Fibroblast of upper back skin (primary cell): ENCODE results near the gene BANP.
"Not testable (repeated sequence)": the region's sequence is repeated elsewhere in the genome, so short reads cannot be mapped to it uniquely, and the experiment has no call there.

Experiments
- DNase-seq: peaks from one replicate; pipeline ENCODE4 v3.0.0-alpha.2; 2013

Gene BANP

GRCh38 chr16:88067530-88068411, 116.5 kb downstream of the BANP start:
- no peak for DNase-seq

DNA sequence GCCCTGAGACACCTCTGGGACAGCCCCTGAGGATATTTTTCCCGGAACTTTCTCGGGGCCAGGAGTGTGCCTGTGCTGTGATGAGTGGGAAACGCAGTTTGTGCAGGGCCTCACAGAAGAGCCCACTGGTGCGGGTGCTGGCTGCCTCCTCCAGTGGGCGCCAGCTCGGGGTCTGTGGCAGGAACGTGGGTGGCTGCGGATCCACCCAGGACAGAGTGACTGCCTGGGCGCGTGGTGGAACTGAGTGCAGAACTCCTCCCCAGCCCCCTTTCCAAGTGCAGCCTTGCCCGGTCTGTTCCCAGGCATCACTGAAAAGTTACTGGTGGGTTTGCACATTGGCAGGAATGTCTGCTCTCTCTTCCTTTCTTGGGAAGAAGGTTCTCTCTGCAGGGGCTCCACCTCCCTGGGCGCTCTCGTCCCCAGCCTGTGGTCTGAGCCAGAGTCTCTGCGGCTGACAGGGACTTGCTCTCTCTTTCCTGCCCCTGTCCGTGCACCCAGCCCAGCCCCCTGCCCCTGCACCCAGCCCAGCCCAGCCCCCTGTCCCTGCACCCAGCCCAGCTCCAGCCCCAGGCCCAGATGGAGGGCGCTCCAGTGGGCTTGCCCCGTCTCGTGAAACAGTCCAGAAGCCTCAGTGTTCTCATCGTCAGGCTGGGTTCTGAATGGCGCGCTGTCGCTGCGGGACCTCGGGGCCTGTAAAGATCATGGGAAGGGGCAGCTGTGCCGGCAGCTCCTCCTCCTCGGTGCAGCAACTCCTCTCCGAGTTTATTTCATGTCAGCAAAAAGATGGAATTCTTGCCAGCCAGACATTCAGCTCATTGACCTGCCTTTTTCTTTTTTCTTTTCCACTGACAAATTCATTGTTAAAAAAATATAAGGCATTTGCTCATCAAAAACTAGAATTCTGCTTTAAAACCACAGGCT, 117.5 kb downstream of the BANP start:
- DNase-seq, result no peak

GRCh38 chr16:88069397-88070168, 118.3 kb downstream of the BANP start:
- no peak for DNase-seq

- no peak for DNase-seq
These were observed 119.1 kb downstream of the BANP start for GRCh38 chr16:88070341-88070740.

DNA sequence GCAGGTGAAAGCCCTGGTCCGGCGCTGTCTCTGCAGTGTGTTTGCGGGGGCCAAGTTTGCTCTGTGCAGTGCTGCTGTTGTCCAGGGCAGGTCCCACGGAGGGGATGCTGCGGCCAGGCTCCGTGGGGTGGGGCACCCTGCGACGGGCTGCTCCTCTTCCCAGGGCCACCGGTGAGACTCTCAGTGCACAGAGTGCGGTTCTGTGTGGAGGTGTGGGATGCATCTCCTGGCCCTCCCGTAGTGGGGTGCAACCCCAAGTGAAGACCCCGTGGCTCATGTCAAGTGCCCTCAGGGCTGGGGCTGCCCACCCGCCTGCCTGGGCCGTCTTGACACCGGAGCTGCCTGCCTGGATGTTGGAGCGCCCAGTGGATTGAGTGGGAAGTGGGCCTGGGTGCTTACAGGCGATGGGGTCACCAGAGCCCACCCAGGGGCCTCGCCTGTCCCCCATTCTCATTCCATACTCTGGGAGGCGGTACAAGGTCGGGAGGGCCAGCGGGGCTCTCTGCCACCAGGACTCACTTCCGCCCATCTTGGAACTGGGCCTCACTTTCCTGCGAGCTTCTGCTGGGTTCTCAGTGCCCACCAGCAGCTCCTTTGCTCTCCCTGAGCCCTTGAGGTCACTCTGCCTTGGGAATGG, 119.9 kb downstream of the BANP start:
- no peak for DNase-seq

GRCh38 chr16:88071908-88072307, 120.7 kb downstream of the BANP start:
- no peak for DNase-seq

DNA sequence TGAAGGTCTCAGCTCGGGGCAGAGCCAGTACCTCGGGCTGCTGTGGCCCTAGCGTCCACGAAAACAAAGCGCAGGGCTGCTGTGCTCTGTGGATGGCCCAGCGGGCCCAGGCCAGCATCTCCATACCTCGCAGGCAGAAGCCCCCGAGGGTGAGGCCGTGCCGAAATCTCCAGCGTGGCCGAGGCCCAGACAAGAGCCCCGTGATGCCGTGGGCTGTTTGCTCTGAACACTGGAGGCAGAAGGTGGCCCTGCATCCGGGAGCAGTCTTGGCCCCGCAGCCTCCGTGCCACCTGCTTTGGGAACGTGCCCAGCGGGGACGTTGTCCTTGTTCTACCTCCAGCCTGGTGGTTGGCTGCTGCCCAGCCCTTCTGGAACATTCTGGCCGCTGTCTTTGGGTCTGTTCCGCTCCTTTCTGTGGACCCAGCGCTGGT, 121.4 kb downstream of the BANP start:
- DNase-seq, result no peak

- DNase-seq, result no peak
These were observed 122.0 kb downstream of the BANP start for GRCh38 chr16:88073201-88073721.

DNA sequence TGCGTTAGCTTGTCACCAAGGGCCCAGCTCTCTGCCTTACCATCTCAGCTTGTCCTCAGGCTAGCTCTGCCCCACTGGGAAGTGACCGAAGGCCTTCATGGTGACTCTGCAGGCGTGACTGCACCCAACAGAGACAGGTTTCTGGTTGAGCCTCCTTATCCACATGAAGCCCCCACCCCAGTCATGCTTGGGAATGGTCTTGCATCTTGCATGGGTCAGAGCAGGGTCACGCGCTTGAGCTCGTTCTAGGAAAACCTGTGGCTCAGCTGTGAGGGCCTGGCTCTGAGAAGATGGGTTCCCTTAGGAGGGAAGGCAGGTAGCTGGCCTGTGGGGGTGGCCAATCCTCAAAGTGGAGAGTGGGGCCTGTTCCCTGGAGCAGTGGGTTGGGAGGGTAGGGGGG, 122.8 kb downstream of the BANP start:
- DNase-seq, result no peak

- DNase-seq, result no peak
These were observed 125.1 kb downstream of the BANP start for GRCh38 chr16:88076211-88076931.

DNA sequence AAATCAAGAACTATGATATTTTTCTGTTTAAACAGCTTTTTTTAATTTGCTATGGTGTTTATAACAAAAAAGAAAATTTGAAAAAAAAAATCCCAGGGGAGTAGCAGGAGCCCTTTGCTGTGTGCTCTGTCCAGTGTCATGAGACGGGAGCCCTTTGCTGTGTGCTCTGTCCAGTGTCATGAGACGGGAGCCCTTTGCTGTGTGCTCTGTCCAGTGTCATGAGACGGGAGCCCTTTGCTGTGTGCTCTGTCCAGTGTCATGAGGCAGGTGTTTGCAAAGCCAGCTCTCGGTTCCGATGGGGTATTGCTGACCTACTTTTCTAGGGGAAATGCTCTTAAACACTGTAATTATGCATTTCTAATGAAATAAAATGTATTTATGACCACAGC, 125.7 kb downstream of the BANP start:
- DNase-seq, result not testable (repeated sequence)

DNA sequence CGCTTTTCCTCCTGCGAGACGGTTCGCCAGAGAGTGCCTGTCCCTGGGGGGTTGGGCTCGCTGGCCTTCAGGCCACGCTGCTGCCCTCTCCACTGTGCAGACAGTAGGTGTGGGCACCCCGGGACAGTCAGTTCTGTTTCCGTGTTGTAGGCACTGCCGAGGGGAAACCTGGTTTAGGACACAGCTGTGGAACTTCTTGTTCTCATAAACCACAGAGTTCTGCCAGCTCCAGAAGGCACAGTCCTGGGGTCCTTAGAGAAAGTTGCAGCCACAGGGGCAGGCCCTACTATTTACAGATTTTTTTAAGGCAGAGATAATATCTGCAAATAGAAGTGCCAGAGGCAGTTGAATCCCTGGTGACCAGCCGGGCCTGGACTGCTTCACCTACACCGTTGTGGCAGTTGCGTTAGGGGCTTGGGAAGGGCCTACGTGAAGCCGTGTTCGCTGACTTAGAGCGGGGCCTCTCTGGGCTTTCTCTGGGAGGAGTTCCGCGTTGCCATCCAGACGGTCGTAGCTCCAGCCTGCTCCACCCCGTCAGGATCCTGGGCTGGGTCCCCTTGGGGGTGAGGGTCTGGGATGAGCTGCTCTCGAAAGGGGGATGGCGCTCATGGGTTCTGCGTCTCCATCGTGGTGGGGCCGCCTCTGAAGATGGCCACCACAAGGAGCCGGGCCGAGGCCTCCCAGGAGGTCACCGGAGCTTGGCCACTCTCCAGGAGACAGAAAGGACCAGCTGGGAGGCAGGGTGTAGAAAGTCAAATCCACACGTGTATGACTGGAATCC, 126.3 kb downstream of the BANP start:
- no peak for DNase-seq

DNA sequence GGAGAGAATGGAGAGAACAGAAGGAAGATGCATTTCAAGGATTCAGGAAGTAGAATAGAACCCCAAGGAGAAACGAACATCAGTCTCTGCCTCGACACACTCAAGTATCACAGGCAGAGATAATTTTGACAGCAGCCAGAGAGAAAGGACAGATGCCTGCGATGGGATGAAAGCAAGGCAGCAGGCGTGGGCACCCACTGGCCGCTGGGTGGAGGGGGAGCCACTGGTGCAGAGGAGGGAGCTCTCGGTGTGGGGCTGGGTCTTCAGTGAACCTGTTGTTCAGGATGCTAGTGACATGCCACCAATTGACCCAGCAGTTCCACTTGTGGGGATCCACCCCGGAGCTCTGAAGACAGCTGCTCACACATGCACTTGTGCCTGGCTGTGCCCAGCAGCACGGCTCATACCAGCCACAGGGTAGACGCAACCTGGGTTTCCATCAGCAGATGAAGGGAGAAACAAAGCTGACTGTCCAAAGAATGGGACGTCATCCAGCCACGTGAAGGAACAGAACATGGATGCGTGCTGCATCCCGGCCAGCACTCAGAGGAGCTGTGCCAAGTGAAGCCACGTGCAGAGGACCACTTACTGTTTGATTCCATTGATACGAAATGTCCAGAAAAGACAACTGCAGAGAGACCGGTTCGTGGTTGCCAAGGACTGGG, 127.0 kb downstream of the BANP start:
- DNase-seq, result no peak

DNA sequence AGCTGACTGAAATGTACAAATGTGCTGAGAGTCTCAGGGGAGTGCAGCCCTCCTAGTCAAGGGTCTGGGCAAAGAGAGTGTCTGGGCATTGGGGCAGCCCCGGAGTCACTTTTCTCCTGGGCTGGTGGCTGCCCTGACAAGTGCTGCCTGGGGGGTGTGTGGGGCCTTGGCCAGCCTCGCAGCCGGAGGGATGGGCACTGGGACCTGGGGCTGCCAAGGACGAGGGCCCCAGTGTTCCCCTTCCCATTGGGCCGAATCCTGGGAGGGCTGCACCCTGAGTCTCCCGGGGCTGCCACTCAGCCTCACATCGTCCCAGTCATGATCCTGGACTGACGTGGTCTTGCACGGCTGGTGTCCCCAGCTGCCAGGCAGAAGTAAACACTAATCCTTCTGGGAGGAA, 132.3 kb downstream of the BANP start:
- DNase-seq, result no peak

DNA sequence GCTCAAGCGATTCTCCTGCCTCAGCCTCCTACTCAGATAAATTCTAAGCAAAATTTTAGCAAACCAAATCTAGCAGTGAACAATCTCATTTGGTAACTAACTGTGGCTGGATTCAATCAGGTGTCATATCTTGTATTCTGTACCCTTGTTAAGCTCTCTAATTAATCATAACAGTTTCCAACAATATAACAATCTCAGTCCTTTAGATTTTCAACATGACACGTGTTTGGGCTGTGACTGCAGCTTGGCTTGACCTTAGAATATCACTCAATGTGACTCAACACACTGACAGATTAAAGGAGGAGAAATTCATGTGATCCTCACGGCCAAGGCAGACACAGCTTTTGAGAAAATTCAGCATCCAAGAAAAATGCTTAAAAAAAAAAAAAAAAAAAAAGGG, 133.6 kb downstream of the BANP start:
- DNase-seq, result peak; percentile 49

GRCh38 chr16:88086571-88087516, 135.6 kb downstream of the BANP start:
- no peak for DNase-seq

DNA sequence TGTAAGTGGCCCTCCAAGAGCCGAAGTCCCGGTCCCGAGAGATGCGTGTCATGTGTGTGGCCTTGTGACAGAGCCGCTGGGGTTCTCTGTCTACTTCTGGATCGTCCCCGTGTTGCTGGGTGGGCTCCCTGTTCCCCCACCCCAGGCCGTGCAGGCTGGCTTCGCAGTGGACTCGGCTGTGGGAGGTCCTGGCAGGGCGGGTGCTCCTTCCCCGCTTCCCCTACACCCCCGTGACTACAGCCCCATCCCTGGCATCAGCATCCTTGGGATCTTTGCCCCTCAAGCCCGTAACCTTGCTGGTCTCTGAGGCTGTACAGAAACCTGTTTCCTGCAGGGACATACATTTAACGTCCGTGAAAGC, 136.3 kb downstream of the BANP start:
- DNase-seq, result no peak

DNA sequence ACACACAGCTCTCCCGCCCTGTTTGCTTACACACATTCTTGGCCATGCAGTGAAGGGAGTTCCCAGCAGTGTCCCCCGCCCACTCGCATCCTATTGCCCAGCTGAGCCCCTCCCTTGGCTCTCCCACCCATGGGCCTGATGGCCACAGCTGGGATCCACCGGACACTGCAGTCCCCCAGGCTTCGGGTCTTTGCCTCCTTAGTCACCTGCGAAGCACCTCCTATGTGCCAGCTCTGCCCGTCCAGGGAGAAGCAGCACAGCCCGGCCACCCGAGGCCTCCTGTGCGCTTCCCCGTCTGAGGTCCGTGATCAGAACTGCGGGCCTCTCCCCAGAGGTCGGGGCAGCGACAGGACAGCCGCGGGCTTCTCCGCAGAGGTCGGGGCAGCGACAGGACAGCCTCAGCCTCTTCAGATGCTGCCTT, 136.9 kb downstream of the BANP start:
- DNase-seq, result no peak

DNA sequence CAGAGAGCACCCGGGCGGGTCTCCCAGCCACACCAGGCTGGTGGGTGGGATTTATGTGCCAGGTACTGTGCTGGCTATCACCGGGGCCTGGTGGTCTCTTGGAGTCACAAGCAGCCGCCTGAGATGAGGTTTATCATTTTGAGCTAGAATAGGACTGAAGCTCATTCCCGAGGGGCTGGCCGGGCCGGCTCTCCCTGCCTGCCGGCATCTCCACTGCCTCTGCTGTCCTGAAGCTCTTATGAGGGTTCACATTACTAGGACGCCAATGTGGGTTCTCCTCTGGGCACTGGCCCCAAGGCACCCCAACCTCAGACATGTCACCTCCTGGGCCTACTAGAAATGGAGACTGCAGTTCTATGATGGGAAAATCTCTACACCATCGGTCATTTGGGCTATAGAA, 137.4 kb downstream of the BANP start:
- DNase-seq, result not testable (repeated sequence)
